Measurements from ENCODE around the gene FOXS1.

GRCh38 chr20:31836853-31837608, 8.4 kb downstream of the FOXS1 start:
- TF ChIP-seq, protein P1, sequence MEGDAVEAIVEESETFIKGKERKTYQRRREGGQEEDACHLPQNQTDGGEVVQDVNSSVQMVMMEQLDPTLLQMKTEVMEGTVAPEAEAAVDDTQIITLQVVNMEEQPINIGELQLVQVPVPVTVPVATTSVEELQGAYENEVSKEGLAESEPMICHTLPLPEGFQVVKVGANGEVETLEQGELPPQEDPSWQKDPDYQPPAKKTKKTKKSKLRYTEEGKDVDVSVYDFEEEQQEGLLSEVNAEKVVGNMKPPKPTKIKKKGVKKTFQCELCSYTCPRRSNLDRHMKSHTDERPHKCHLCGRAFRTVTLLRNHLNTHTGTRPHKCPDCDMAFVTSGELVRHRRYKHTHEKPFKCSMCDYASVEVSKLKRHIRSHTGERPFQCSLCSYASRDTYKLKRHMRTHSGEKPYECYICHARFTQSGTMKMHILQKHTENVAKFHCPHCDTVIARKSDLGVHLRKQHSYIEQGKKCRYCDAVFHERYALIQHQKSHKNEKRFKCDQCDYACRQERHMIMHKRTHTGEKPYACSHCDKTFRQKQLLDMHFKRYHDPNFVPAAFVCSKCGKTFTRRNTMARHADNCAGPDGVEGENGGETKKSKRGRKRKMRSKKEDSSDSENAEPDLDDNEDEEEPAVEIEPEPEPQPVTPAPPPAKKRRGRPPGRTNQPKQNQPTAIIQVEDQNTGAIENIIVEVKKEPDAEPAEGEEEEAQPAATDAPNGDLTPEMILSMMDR (IDR thresholded peaks at IDR 0.05): no peak
- TF ChIP-seq EZH2 (IDR thresholded peaks at IDR 0.05): no peak
- TF ChIP-seq EZH2phosphoT487 (IDR thresholded peaks at IDR 0.05): no peak

Data from neural progenitor cell (in vitro differentiated cells).